ENCODE results near the gene CYBA.

DNA sequence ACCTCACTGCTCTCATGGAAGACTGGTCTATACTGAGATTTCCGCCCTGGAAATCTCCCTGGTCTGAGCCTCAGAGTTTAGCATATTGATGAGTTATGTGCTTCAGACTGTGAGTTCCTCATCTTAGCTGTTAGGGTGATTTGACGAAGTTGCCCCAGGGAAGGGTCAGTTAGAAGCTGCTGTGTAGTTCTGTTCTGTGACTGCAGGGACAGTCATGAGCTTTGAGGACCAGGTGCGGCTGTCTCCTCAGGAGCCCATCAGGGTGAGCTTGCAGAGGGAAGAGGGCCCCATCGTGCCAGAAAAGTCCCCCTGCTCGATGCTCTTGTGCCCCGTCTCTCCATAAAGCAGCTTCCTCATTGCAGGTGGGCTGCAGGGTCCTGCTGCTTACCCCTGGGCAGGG, 40.8 kb downstream of the CYBA start:
- TF ChIP-seq MXI1 (IDR thresholded peaks at IDR 0.05; ENCODE audit: low read depth, low read length) (no peak), POLR2AphosphoS5 (IDR thresholded peaks at IDR 0.05; ENCODE audit: low read length) (no peak), ZNF274 (IDR thresholded peaks at IDR 0.05; ENCODE audit: insufficient read depth, insufficient read length) (no peak), RAD51 (IDR thresholded peaks at IDR 0.05) (no peak), EZH2 (IDR thresholded peaks at IDR 0.05; ENCODE audit: borderline replicate concordance, control insufficient read depth, low read depth, low read length) (no peak), SP1 (IDR thresholded peaks at IDR 0.05; ENCODE audit: low read depth, low read length) (no peak), BRCA1 (IDR thresholded peaks at IDR 0.05; ENCODE audit: low read depth, low read length) (no peak), EP300 (IDR thresholded peaks at IDR 0.05; ENCODE audit: borderline replicate concordance in 1 of 2, control insufficient read depth in 1 of 2, low read depth in 2 of 2, low read length in 2 of 2) (no peak)
- TF ChIP-seq, protein P1, sequence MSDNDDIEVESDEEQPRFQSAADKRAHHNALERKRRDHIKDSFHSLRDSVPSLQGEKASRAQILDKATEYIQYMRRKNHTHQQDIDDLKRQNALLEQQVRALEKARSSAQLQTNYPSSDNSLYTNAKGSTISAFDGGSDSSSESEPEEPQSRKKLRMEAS (IDR thresholded peaks at IDR 0.05; ENCODE audit: low read depth, low read length) = no peak
- TF ChIP-seq, protein P2, sequence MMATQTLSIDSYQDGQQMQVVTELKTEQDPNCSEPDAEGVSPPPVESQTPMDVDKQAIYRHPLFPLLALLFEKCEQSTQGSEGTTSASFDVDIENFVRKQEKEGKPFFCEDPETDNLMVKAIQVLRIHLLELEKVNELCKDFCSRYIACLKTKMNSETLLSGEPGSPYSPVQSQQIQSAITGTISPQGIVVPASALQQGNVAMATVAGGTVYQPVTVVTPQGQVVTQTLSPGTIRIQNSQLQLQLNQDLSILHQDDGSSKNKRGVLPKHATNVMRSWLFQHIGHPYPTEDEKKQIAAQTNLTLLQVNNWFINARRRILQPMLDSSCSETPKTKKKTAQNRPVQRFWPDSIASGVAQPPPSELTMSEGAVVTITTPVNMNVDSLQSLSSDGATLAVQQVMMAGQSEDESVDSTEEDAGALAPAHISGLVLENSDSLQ (IDR thresholded peaks at IDR 0.05) = no peak

Data from GM12878 (cell line).